HG03342 (cell line): ENCODE results near the gene OR2V1.
"Not testable (repeated sequence)": the region's sequence is repeated elsewhere in the genome, so short reads cannot be mapped to it uniquely, and the experiment has no call there.

Experiments
- ATAC-seq: cut with Tn5 transposase; IDR thresholded peaks from one replicate; pipeline ENCODE4 v1.9.1; 2021; ENCODE audit warnings: mild to moderate bottlenecking, moderate library complexity; ENCODE audit not compliant: unreplicated experiment

Gene OR2V1

DNA sequence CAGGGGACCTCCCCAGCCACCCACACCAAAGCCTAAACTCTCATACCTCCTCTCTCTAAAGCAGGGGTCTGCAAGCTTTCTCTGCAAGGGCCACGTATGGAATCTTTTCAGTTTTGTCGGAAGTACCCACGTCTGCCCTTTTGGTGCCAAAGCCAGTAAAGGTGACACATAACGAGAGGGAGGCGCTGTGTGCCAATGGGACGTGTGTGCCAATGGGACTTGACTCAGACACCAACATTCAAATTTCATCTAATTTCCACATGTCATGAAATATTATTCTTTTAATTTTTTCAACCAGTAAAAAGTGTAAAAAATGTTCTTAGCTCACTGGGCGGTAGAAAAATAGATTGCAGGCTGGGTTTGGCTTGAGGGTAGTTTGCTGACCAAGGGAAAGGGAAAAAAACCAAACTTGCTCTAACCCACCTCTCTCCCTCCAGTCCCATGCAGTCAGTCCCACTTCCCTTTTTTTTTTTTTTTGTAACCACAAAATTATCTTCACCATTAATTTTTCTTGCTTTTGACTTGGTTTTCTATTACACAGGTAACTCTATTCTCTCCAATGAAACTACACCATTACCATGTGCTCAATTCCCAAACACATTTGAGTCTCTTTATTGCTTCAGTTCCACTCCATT lies 25.5 kb downstream of the OR2V1 start:
- ATAC-seq: no peak

GRCh38 chr5:181104606-181105390 lies 26.2 kb downstream of the OR2V1 start:
- ATAC-seq: not testable (repeated sequence)

GRCh38 chr5:181104259-181104568 lies 26.8 kb downstream of the OR2V1 start:
- not testable (repeated sequence) for ATAC-seq

GRCh38 chr5:181101930-181102674 lies 28.9 kb downstream of the OR2V1 start:
- ATAC-seq: not testable (repeated sequence)

DNA sequence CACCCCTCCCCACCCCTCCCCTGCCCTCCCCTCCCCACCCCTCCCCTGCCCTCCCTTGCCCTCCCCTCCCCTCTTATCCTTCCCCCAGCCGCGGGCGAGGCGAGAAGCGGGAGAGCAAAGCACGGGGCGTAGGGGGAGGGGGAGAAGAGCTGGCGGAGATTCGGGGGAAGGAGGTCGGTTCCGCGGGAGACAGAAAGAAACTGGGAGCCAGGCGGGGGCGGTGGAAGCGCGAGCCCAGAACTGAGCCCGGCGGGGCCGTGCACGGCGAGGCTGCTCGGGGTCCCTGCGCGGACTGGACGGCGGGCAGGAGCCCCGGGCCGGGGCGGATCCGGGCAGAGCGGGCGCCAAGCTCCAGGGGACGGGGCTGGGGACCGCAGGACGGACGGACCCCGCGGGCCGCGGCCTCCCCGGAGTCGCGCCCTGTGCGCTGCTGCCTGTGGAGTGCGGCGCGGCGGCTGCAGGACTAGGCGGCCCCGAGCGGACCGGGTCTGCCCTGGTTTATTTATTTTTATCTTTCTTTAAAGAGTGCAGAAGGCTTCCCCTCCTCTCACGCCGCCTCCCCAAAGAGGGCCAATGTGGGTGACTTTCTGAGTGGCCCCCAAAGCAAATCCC lies 29.8 kb downstream of the OR2V1 start:
- not testable (repeated sequence) for ATAC-seq

DNA sequence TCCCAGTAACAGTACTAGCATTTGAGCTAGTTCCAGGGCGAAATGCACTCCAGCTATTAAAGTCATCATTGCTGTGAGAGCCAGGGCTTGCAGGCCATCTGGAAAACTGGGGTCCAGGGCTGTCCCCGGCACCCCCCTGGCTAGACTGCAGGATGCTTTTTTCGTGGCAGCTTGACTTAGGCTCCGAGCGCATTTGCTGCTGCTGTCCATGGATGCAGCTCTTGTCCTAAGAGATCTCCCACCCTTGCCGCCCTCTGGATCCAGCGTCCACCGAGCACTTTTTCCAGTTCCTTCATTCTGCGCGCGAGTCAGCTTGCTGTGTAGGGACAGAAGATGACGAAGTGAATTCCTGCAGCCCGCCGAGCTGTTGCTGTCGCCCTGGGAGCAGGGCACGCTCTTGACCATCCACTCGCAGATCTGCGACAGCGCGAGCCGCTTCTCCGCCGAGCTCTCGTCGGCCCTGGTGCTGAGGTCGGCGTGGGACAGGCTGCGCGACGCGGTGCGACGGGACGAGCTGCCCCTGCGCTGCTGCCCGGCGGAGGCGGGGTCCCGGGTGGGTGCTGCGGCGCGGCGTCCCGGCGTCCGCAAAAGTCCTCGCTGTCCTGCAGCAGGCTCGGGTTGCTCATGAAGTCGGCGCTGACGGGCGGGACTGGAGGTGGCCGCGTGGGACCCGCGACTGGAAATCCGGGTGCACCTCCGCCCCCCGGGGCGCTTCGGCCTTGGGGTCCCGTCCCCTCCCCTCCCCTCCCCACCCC lies 30.7 kb downstream of the OR2V1 start:
- no peak for ATAC-seq

- no peak for ATAC-seq
Measured at GRCh38 chr5:181099602-181100086, 31.3 kb downstream of the OR2V1 start.

DNA sequence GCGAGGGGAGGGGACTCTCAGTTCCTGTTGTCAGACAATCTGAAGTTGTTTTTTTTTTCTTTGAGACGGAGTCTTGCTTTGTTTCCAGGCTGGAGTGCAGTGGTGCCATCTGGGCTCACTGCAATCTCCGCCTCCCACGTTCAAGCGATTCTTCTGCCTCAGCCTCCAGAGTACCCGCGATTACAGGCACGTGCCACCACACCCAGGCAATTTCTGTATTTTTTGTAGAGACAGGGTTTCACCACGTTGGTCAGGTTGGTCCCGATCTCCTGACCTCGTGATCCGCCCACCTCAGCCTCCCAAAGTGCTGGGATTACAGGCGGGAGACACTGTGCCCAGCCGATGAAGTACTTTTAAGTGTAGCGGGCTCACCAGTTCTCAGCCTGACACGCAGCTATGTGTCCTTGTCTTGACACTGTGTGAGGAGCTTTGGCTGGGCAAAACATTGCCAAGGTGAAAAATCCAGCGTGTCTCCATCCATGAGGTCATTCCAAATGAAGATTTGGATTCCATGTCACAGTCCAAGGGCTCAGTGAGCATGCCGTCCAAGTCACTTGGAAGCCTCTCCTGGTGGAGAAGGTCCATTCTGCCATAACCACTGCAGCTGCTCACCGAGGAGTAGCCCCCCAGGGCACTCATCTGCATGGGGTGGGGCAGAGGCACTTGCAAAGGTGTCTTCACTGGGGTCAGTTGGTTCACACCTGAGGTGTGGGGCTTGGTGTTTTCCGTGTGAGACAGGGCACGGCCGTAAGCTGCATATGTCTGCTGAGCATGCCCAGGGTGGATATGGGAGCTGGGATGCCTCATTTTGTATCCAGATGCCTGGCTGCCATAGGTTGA lies 32.0 kb downstream of the OR2V1 start:
- ATAC-seq: no peak

DNA sequence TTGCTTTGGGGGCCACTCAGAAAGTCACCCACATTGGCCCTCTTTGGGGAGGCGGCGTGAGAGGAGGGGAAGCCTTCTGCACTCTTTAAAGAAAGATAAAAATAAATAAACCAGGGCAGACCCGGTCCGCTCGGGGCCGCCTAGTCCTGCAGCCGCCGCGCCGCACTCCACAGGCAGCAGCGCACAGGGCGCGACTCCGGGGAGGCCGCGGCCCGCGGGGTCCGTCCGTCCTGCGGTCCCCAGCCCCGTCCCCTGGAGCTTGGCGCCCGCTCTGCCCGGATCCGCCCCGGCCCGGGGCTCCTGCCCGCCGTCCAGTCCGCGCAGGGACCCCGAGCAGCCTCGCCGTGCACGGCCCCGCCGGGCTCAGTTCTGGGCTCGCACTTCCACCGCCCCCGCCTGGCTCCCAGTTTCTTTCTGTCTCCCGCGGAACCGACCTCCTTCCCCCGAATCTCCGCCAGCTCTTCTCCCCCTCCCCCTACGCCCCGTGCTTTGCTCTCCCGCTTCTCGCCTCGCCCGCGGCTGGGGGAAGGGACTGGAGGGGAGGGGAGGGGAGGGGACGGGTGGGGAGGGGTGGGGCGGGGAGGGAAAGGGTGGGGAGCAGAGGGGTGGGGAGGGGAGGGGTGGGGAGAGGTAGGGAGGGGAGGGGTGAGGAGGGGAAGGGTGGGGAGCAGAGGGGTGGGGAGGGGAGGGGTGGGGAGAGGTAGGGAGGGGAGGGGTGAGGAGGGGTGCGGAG lies 33.0 kb downstream of the OR2V1 start:
- not testable (repeated sequence) for ATAC-seq

- ATAC-seq: not testable (repeated sequence)
Measured at GRCh38 chr5:181097383-181097753, 33.6 kb downstream of the OR2V1 start.

- ATAC-seq: not testable (repeated sequence)
Measured at GRCh38 chr5:181096721-181097382, 34.1 kb downstream of the OR2V1 start.

DNA sequence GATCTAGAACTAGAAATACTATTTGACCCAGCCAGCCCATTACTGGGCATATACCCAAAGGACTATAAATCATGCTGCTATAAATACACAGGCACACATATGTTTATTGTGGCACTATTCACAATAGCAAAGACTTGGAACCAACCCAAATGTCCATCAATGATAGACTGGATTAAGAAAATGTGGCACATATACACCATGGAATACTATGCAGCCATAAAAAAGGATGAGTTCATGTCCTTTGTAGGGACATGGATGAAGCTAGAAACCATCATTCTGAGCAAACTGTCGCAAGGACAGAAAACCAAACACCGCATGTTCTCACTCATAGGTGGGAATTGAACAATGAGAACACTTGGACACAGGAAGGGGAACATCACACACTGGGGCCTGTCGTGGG lies 35.8 kb downstream of the OR2V1 start:
- not testable (repeated sequence) for ATAC-seq

- ATAC-seq: no peak
Measured at GRCh38 chr5:181092428-181092827, 38.5 kb downstream of the OR2V1 start.

DNA sequence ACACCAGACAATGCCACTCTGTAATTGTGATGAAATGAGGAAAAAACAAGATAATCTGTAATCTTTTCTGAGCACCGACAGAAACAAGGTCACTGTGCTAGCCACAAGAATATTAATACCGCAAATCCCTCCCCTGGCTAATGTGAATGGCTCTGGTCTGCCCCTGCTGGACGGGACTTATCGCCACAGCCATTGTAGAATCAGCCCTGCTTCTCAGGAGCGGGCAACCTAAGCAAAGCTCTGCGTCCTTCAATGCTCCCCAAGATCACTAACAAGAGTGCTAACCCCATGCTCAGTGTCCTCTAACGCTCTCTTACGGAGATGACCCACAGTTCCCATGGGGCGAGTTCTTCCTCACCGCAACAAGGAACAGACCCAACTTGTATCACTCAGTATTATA lies 42.7 kb downstream of the OR2V1 start:
- no peak for ATAC-seq

- ATAC-seq: no peak
Measured at GRCh38 chr5:181087309-181087708, 43.7 kb downstream of the OR2V1 start.

- no peak for ATAC-seq
Measured at GRCh38 chr5:181086884-181087205, 44.1 kb downstream of the OR2V1 start.

- ATAC-seq: no peak
Measured at GRCh38 chr5:181086026-181086883, 44.7 kb downstream of the OR2V1 start.
